ENCODE data around the gene UBL4A. TPM values are rescaled to one million over a fixed set of nuclear protein-coding genes. Genes with fewer than 3 reads are reported as not detected.

UBL4A gene
- total and polyA plus RNA-seq, 2 experiments from 2014 or later, result 53.4 to 65.2 TPM

- DNase-seq (ENCODE audit: low read depth in 1 of 2, low spot score in 1 of 2), result peak in 1 of 2 donors; percentile 9
- Histone ChIP-seq H3K36me3 (no peaks in the 10 kb centered on the region), H3K4me1 (ENCODE audit: low read depth) (no peaks in the 10 kb centered on the region), H3K9me3 (ENCODE audit: low read depth) (no peaks in the 10 kb centered on the region), H3K27me3 (no peaks in the 10 kb centered on the region), H3K4me3 (peak overlapping the region; percentile 84), H3K27ac (no peak overlapping the region)
- TF ChIP-seq CTCF (IDR thresholded peaks at IDR 0.05; ENCODE audit: low read depth, low read length), result no peak
Observed at GRCh38 chrX:154458954-154459778, 27.2 kb downstream of the UBL4A start.

DNA sequence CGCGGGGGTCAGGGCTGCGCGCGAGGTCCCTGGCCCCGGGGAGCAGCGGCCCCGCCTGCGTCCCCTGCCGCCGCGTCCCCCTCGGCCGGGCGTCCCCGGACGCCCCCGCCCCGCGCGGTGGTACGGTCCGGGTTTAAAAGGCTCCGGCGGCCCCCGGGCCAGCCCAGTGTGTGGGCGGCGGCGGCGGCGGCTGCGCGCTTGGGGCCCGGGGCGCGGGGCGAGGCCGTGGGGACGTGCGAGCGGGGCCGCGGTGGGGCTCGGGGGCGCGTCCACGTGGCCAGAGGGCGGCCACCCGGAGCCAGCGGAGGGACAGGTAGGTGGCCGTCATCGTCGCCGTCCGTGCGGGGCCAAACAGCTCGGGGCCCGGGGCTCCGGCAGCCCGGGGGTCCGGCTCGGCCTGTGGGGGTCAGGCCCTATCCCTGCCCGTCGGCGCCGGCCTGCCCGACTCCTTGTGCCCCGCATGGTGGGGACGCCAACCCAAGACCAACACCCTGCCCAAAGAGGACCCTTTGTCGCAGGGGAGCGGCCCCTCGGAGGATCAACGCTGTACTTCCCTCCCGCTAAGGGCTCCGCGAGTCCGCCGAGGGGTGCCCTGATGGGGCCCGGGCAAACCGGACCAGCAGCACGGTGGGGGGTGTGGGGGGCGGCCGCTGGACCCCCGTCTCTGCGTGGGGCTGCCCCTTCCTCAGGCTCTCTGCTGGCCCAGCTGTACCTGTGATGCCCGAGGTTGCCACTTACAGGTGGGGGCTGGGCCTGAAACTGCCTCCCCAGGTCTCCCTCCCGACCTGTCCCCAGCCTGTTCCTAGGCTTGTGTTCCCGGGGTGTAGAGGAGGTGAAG lies 28.1 kb downstream of the UBL4A start, which contains the start of gene PLXNA3:
Gene PLXNA3 (plus strand): TSS at position 166 of the 838 bp plus-strand sequence. CDS start 1,903 bp downstream, outside the sequence.
- no peaks in the 10 kb centered on the region for H3K27me3 ChIP-seq
- no peaks in the 10 kb centered on the region for H3K9me3 ChIP-seq (ENCODE audit: low read depth)
- H3K4me1 ChIP-seq (ENCODE audit: low read depth), result no peaks in the 10 kb centered on the region
- DNase-seq (ENCODE audit: low read depth in 1 of 2, low spot score in 1 of 2), result peak; percentile 50 to 65
- H3K4me3 ChIP-seq, result peak within 1 kb of the TSS; percentile 84
- H3K36me3 ChIP-seq, result no peaks in the 10 kb centered on the region
- no peak for TF ChIP-seq CTCF (IDR thresholded peaks at IDR 0.05; ENCODE audit: low read depth, low read length)
- peak within 1 kb of the TSS; percentile 77 for H3K27ac ChIP-seq

GRCh38 chrX:154457491-154458115 lies 28.8 kb downstream of the UBL4A start:
- no peak for TF ChIP-seq CTCF (IDR thresholded peaks at IDR 0.05; ENCODE audit: low read depth, low read length)
- Histone ChIP-seq H3K9me3 (ENCODE audit: low read depth) (no peaks in the 10 kb centered on the region), H3K4me1 (ENCODE audit: low read depth) (no peaks in the 10 kb centered on the region), H3K4me3 (peak overlapping the region; percentile 84), H3K36me3 (no peaks in the 10 kb centered on the region), H3K27me3 (no peaks in the 10 kb centered on the region), H3K27ac (peak overlapping the region; percentile 77)
- DNase-seq (ENCODE audit: low read depth in 1 of 2, low spot score in 1 of 2), result peak in 1 of 2 donors; percentile 50

DNA sequence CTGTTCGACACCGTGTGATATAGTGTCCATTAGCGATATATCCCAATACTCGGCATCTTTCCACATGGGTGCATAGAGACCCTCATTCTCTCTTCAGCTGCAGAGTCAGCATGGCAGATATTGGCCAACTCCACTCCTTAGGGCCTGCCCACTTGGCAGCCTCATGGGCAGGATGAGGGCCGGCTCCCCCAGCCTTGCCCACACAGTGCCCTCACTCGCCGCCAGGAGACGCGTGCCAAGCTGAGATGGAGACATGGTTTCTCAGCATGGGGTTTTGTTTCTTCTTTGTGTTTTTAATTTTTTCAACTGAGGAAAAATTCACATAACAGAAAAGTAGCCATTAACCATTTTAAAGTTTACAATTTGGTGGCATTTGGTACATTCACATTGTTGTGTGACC lies 33.6 kb downstream of the UBL4A start:
- no peak for DNase-seq (ENCODE audit: low read depth in 1 of 2, low spot score in 1 of 2)
- H3K4me3 ChIP-seq, result no peak overlapping the region
- no peak overlapping the region for H3K27ac ChIP-seq
- no peaks in the 10 kb centered on the region for H3K9me3 ChIP-seq (ENCODE audit: low read depth)
- H3K4me1 ChIP-seq (ENCODE audit: low read depth), result no peaks in the 10 kb centered on the region
- no peaks in the 10 kb centered on the region for H3K36me3 ChIP-seq
- no peaks in the 10 kb centered on the region for H3K27me3 ChIP-seq
- TF ChIP-seq CTCF (IDR thresholded peaks at IDR 0.05; ENCODE audit: low read depth, low read length), result no peak

- no peaks in the 10 kb centered on the region for H3K36me3 ChIP-seq
- H3K9me3 ChIP-seq (ENCODE audit: low read depth), result no peaks in the 10 kb centered on the region
Observed at GRCh38 chrX:154450312-154450711, 36.1 kb downstream of the UBL4A start.

More at GRCh38 chrX:154450312-154450711, 36.1 kb downstream of the UBL4A start:
- H3K27me3 ChIP-seq, result no peaks in the 10 kb centered on the region
- H3K4me3 ChIP-seq, result no peak overlapping the region
- DNase-seq (ENCODE audit: low read depth in 1 of 2, low spot score in 1 of 2), result no peak
- H3K27ac ChIP-seq, result no peak overlapping the region
- no peak for TF ChIP-seq CTCF (IDR thresholded peaks at IDR 0.05; ENCODE audit: low read depth, low read length)
- no peaks in the 10 kb centered on the region for H3K4me1 ChIP-seq (ENCODE audit: low read depth)
